CD8-positive, alpha-beta memory T cell (primary cell): Measurements from ENCODE around the gene HUNK. TPM values are rescaled to one million over a fixed set of nuclear protein-coding genes. Genes with fewer than 3 reads are reported as not detected.

Source experiments
- CTCF ChIA-PET: fragments of 350-600 bp; sonication (Branson Sonifier 250); formaldehyde crosslinking; loops from one replicate; lab custom pipeline; 2021; ENCODE audit warnings: antibody characterized with exemption; lab: Charles Lee
- POLR2A ChIA-PET: fragments of 350-600 bp; sonication (Branson Sonifier 250); formaldehyde crosslinking; loops from one replicate; lab custom pipeline; 2021; ENCODE audit warnings: antibody characterized with exemption; lab: Charles Lee
- DNase-seq, 5 donors: peaks; one replicate each; pipeline versions ENCODE4 v3.0.0 to v3.0.0-alpha.2; 2020 to 2022; ENCODE audit warnings: mixed read lengths in 1 of 5
- H3K27ac ChIP-seq: one replicate; pipeline ENCODE4 v1.7.0; 2013; ENCODE audit warnings: low read depth, mild to moderate bottlenecking, low read length, moderate library complexity
- H3K27me3 ChIP-seq: 2 replicates; pipeline ENCODE4 v1.7.0; 2013; ENCODE audit warnings: low read length, mild to moderate bottlenecking; ENCODE audit not compliant: insufficient read depth, poor library complexity, severe bottlenecking
- H3K36me3 ChIP-seq: 2 replicates; pipeline ENCODE4 v1.7.0; 2013; ENCODE audit warnings: mild to moderate bottlenecking, low read length, moderate library complexity; ENCODE audit not compliant: insufficient read depth
- H3K4me1 ChIP-seq: 2 replicates; pipeline ENCODE4 v1.7.0; 2013; ENCODE audit warnings: mild to moderate bottlenecking, low read length, moderate library complexity; ENCODE audit not compliant: insufficient read depth
- H3K4me3 ChIP-seq: 2 replicates; pipeline ENCODE4 v1.7.0; 2013; ENCODE audit warnings: mild to moderate bottlenecking, low read length
- H3K9me3 ChIP-seq: 2 replicates; pipeline ENCODE4 v1.7.0; 2013; ENCODE audit warnings: mild to moderate bottlenecking, low read length
- H3K27ac Mint-ChIP-seq, 8 donors: one replicate each; pipeline ENCODE4 v1.8.0; 2020 to 2021; ENCODE audit warnings: mixed read lengths in 8 of 8, mild to moderate bottlenecking in 6 of 8, inconsistent platforms in 3 of 8, moderate library complexity in 3 of 8
- H3K27me3 Mint-ChIP-seq, 2 donors: one replicate each; pipeline ENCODE4 v1.8.0; 2020 to 2021; ENCODE audit warnings: mixed read lengths in 2 of 2, mild to moderate bottlenecking in 1 of 2, moderate library complexity in 1 of 2
- H3K36me3 Mint-ChIP-seq, 3 donors: one replicate each; pipeline ENCODE4 v1.8.0; 2020 to 2021; ENCODE audit warnings: mixed read lengths in 3 of 3, inconsistent platforms in 1 of 3, mild to moderate bottlenecking in 1 of 3
- H3K4me1 Mint-ChIP-seq, 3 donors: one replicate each; pipeline ENCODE4 v1.8.0; 2020 to 2021; ENCODE audit warnings: mixed read lengths in 3 of 3, inconsistent platforms in 1 of 3, mild to moderate bottlenecking in 1 of 3
- H3K4me3 Mint-ChIP-seq, 7 donors: one replicate each; pipeline ENCODE4 v1.8.0; 2020 to 2021; ENCODE audit warnings: mixed read lengths in 7 of 7, mild to moderate bottlenecking in 6 of 7, moderate library complexity in 4 of 7, inconsistent platforms in 2 of 7
- H3K9me3 Mint-ChIP-seq, 5 donors: one replicate each; pipeline ENCODE4 v1.8.0; 2020 to 2022; ENCODE audit warnings: mixed read lengths in 5 of 5, mild to moderate bottlenecking in 3 of 5, moderate library complexity in 2 of 5, inconsistent platforms in 1 of 5
- polyA plus RNA-seq: library from polyadenylated mRNA; unstranded; fragments of 300-500 nt; fragmentation: Illumina TruSeq; gene quantifications from one replicate; pipeline ENCODE4 v1.2.3, GENCODE V29; 2021
- total RNA-seq, 2 experiments: library from RNA; stranded (reverse); gene quantifications; one replicate each; pipeline ENCODE4 v1.2.3, GENCODE V29; 2021

The HUNK gene
- total and polyA plus RNA-seq, 3 experiments from 2014 or later: 0.02 to 0.20 (median 0.06) TPM

DNA sequence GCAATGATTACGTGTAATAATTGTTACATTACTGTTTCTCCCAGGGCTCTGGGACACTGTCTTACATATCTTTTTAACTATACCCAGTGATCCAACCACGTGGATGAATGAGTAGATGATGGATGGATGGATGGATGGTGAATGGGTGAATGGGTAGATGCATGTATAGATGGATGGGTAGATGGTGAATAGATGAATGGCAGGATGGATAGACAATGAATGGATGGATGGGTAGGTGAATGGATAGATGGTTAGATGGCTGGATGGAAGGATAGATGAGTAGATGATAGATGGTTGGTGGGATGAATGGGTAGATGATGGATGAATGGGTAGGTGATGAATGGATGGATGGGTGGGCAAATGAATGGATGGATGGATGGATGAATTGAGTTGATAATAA is 135.9 kb downstream of the HUNK start:
- no peak overlapping the region for H3K4me3 Mint-ChIP-seq
- POLR2A ChIA-PET: no interaction called here
- no peaks in the 10 kb centered on the region for H3K27me3 ChIP-seq
- H3K9me3 ChIP-seq: no peaks in the 10 kb centered on the region
- H3K27ac ChIP-seq: no peak overlapping the region
- H3K4me1 ChIP-seq: no peaks in the 10 kb centered on the region
- no peaks in the 10 kb centered on the region for H3K4me1 Mint-ChIP-seq
- H3K27ac Mint-ChIP-seq: no peak overlapping the region
- no peak for DNase-seq
- H3K36me3 ChIP-seq: no peaks in the 10 kb centered on the region
- peaks cover 0 to 4% (median 0%) of the 10 kb centered on the region in 5 donors for H3K9me3 Mint-ChIP-seq
- H3K27me3 Mint-ChIP-seq: peaks cover 10 to 16% of the 10 kb centered on the region in 2 donors
- no peak overlapping the region for H3K4me3 ChIP-seq
- H3K36me3 Mint-ChIP-seq: no peaks in the 10 kb centered on the region
- CTCF ChIA-PET: no interaction called here

DNA sequence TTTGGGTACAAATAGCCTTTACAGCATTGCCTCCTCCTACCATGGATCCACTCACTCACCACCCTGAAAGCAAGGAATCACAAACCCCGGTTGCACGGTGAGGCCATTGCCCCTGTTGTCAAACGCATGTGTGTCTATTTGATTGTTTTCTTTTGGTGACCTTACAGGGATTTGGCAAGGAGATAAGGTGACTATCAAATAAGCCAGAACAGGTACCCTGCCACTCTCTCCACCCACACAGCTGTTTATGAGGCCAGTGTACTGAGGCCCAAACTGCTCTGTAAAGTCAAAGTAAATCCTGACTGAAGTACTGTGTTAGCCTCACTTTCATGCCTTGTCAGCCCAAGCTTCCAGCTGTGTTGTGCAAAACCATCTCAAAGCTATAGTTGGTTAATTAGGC is 136.4 kb downstream of the HUNK start:
- no peaks in the 10 kb centered on the region for H3K9me3 ChIP-seq
- DNase-seq: no peak
- peaks cover 10 to 20% of the 10 kb centered on the region in 2 donors for H3K27me3 Mint-ChIP-seq
- CTCF ChIA-PET: no interaction called here
- no peak overlapping the region for H3K4me3 Mint-ChIP-seq
- no peak overlapping the region for H3K27ac Mint-ChIP-seq
- H3K27ac ChIP-seq: no peak overlapping the region
- H3K4me3 ChIP-seq: no peak overlapping the region
- no peaks in the 10 kb centered on the region for H3K36me3 ChIP-seq
- POLR2A ChIA-PET: no interaction called here
- no peaks in the 10 kb centered on the region for H3K4me1 Mint-ChIP-seq
- no peaks in the 10 kb centered on the region for H3K27me3 ChIP-seq
- H3K9me3 Mint-ChIP-seq: peaks cover 0 to 4% (median 0%) of the 10 kb centered on the region in 5 donors
- H3K4me1 ChIP-seq: no peaks in the 10 kb centered on the region
- no peaks in the 10 kb centered on the region for H3K36me3 Mint-ChIP-seq

GRCh38 chr21:32015461-32016139 is 142.8 kb downstream of the HUNK start:
- ChIA-PET CTCF (no interaction called here), POLR2A (no interaction called here)
- Mint-ChIP-seq H3K27ac (no peak overlapping the region), H3K4me1 (no peaks in the 10 kb centered on the region), H3K4me3 (no peak overlapping the region), H3K36me3 (no peaks in the 10 kb centered on the region), H3K9me3 (peaks cover 0 to 4% (median 0%) of the 10 kb centered on the region in 5 donors), H3K27me3 (peaks cover 5 to 12% of the 10 kb centered on the region in 2 donors)
- H3K27me3 ChIP-seq: no peaks in the 10 kb centered on the region
- no peaks in the 10 kb centered on the region for H3K36me3 ChIP-seq
- H3K4me3 ChIP-seq: no peak overlapping the region
- no peaks in the 10 kb centered on the region for H3K9me3 ChIP-seq
- no peaks in the 10 kb centered on the region for H3K4me1 ChIP-seq
- no peak overlapping the region for H3K27ac ChIP-seq
- no peak for DNase-seq

DNA sequence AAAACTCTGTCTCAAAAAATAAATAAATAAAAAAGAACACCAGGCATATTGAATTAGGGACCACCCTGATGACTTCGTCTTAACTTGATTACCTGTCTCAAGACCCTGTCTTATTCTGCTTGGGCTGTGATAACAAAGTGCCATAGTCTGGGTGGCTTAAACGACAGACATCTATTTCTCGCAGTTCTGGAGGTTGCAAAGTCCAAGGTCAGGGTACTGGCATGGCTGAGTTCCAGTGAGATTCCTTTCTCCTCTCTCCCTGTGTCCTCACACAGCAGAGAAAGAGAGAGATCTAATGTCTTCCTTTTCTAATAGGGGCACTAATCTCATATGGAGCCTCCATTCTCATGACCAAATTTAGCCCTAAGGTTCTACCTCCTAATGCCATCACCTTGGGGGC is 145.6 kb downstream of the HUNK start:
- H3K27ac Mint-ChIP-seq: no peak overlapping the region
- H3K9me3 ChIP-seq: no peaks in the 10 kb centered on the region
- ChIA-PET POLR2A (no interaction called here), CTCF (no interaction called here)
- H3K4me1 ChIP-seq: no peaks in the 10 kb centered on the region
- H3K4me3 ChIP-seq: no peak overlapping the region
- no peaks in the 10 kb centered on the region for H3K27me3 ChIP-seq
- no peaks in the 10 kb centered on the region for H3K9me3 Mint-ChIP-seq
- no peak for DNase-seq
- H3K27me3 Mint-ChIP-seq: peaks cover 0 to 5% of the 10 kb centered on the region in 2 donors
- no peaks in the 10 kb centered on the region for H3K36me3 ChIP-seq
- no peak overlapping the region for H3K27ac ChIP-seq
- H3K4me1 Mint-ChIP-seq: no peaks in the 10 kb centered on the region
- no peaks in the 10 kb centered on the region for H3K36me3 Mint-ChIP-seq
- H3K4me3 Mint-ChIP-seq: no peak overlapping the region

DNA sequence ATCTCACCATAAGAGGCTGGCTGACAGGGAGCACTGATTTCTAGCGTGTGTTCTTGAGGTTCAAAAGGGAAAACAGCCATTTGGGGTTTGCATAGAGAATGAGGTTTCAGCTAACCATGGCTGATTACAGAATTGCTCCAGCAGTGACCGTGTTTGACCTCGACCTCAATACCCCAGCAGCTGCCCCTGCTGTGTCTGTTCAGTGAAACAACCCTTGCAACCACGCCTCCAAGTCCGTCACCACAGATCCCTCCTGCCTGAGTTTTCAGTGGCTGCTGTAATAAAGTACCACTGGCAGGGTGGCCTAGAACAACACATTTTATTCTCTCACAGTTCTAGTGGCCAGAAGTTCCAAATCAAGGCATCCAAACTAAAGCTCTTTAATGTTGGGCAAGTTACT is 147.7 kb downstream of the HUNK start:
- DNase-seq: no peak
- no peaks in the 10 kb centered on the region for H3K36me3 ChIP-seq
- H3K9me3 ChIP-seq: no peaks in the 10 kb centered on the region
- H3K4me1 ChIP-seq: no peaks in the 10 kb centered on the region
- no peak overlapping the region for H3K27ac Mint-ChIP-seq
- H3K4me1 Mint-ChIP-seq: no peaks in the 10 kb centered on the region
- POLR2A ChIA-PET: no interaction called here
- no peaks in the 10 kb centered on the region for H3K9me3 Mint-ChIP-seq
- no peak overlapping the region for H3K27ac ChIP-seq
- H3K27me3 ChIP-seq: no peaks in the 10 kb centered on the region
- H3K27me3 Mint-ChIP-seq: no peaks in the 10 kb centered on the region
- no peak overlapping the region for H3K4me3 ChIP-seq
- CTCF ChIA-PET: no interaction called here
- H3K4me3 Mint-ChIP-seq: no peak overlapping the region
- H3K36me3 Mint-ChIP-seq: no peaks in the 10 kb centered on the region

GRCh38 chr21:32021319-32021994 is 148.6 kb downstream of the HUNK start:
- no peaks in the 10 kb centered on the region for H3K4me1 Mint-ChIP-seq
- no peak for DNase-seq
- CTCF ChIA-PET: no interaction called here
- H3K27ac Mint-ChIP-seq: no peak overlapping the region
- POLR2A ChIA-PET: no interaction called here
- no peaks in the 10 kb centered on the region for H3K9me3 ChIP-seq
- H3K4me3 ChIP-seq: no peak overlapping the region
- H3K4me1 ChIP-seq: no peaks in the 10 kb centered on the region
- no peaks in the 10 kb centered on the region for H3K9me3 Mint-ChIP-seq
- H3K27me3 ChIP-seq: no peaks in the 10 kb centered on the region
- no peaks in the 10 kb centered on the region for H3K36me3 Mint-ChIP-seq
- H3K27ac ChIP-seq: no peak overlapping the region
- no peaks in the 10 kb centered on the region for H3K27me3 Mint-ChIP-seq
- H3K36me3 ChIP-seq: no peaks in the 10 kb centered on the region
- no peak overlapping the region for H3K4me3 Mint-ChIP-seq

DNA sequence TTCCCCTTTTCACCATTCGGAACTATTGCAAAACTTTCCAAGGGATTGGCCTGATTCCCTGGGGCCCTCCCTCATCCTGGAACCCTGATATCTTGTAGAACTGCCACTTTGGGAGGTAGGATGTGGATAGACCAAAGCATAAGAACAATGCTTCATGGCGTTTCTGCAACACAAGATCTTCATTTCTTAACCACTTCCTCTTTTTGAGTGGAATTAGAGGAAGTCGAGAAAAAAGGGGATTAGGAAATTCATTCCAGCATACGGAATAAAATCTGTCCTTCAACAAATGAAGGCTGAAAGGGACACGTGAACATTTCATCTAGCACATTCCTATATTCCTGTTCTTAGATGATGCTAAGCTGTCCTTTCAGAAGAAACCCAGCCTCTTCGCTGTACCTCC is 149.3 kb downstream of the HUNK start:
- ChIA-PET CTCF (no interaction called here), POLR2A (no interaction called here)
- Histone ChIP-seq H3K4me3 (no peak overlapping the region), H3K27me3 (no peaks in the 10 kb centered on the region), H3K36me3 (no peaks in the 10 kb centered on the region), H3K27ac (no peak overlapping the region), H3K4me1 (no peaks in the 10 kb centered on the region), H3K9me3 (no peaks in the 10 kb centered on the region)
- H3K4me1 Mint-ChIP-seq: no peaks in the 10 kb centered on the region
- H3K9me3 Mint-ChIP-seq: no peaks in the 10 kb centered on the region
- DNase-seq: no peak
- no peak overlapping the region for H3K27ac Mint-ChIP-seq
- H3K4me3 Mint-ChIP-seq: no peak overlapping the region
- H3K27me3 Mint-ChIP-seq: no peaks in the 10 kb centered on the region
- no peaks in the 10 kb centered on the region for H3K36me3 Mint-ChIP-seq

DNA sequence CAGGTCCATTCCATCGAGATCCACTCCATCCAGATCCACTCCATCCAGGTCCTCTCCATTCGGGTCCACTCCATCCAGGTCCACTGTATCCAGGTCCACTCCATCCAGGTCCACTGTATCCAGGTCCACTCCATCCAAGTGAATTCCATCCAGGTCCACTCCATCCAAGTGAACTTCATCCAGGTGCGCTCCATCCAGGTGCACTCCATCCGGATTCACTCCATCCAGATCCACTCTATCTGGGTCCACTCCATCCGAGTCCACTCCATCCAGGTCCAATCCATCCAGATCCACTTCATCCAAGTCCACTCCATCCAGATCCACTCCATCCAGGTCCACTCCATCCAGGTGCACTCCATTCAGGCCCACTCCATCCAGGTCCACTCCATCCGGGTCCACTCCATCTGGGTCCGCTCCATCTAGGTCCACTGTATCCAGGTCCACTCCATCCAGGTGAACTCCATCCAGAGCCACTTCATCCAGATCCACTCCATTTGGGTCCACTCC is 157.4 kb downstream of the HUNK start:
- POLR2A ChIA-PET: no interaction called here
- no peak overlapping the region for H3K27ac ChIP-seq
- H3K4me3 Mint-ChIP-seq: no peak overlapping the region
- H3K27me3 Mint-ChIP-seq: peaks cover 0 to 10% of the 10 kb centered on the region in 2 donors
- H3K9me3 ChIP-seq: no peaks in the 10 kb centered on the region
- no peaks in the 10 kb centered on the region for H3K27me3 ChIP-seq
- H3K4me1 Mint-ChIP-seq: no peaks in the 10 kb centered on the region
- no peak for DNase-seq
- peaks cover 0 to 2% (median 0%) of the 10 kb centered on the region in 5 donors for H3K9me3 Mint-ChIP-seq
- H3K27ac Mint-ChIP-seq: no peak overlapping the region
- H3K36me3 Mint-ChIP-seq: no peaks in the 10 kb centered on the region
- no peaks in the 10 kb centered on the region for H3K36me3 ChIP-seq
- no peak overlapping the region for H3K4me3 ChIP-seq
- CTCF ChIA-PET: no interaction called here
- H3K4me1 ChIP-seq: no peaks in the 10 kb centered on the region
